Measurements from ENCODE around the gene NR2C1.

The NR2C1 gene

DNA sequence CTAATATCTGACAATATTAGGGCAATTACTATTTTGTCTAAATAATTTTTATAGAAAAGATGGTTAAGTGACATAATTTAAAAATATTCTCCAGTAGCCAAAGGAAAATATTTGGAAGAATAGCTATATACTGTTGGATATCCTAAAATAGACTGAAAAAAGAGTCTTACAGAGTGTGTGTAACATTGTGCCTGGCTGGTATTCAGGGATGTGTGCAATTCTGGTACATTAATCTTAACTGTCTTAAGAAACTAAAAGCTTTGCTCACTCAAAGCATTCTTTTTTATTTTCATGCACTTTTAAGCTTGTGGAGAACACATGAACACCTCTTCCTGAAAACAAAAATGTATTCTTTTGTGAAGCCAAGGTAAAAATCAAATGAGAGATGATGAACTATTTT lies 10.1 kb upstream of the NR2C1 start:
- Histone ChIP-seq H3K4me3 (ENCODE audit: low read depth in 1 of 2, low read length in 2 of 2) (no peak overlapping the region), H3K4me1 (ENCODE audit: control insufficient read depth in 1 of 2, insufficient read depth in 2 of 2, low read length in 2 of 2) (peaks cover 7 to 19% of the 10 kb centered on the region in 2 donors), H3K36me3 (ENCODE audit: control insufficient read depth in 1 of 2, insufficient read depth in 2 of 2, low read length in 2 of 2) (peaks cover under 1 to 3% of the 10 kb centered on the region in 2 donors), H3K9me3 (ENCODE audit: control insufficient read depth in 1 of 2, low read length in 2 of 2) (no peaks in the 10 kb centered on the region), H3K27ac (ENCODE audit: low read length) (peak overlapping the region; percentile 68), H3K27me3 (ENCODE audit: low read depth, low read length) (no peaks in the 10 kb centered on the region)

DNA sequence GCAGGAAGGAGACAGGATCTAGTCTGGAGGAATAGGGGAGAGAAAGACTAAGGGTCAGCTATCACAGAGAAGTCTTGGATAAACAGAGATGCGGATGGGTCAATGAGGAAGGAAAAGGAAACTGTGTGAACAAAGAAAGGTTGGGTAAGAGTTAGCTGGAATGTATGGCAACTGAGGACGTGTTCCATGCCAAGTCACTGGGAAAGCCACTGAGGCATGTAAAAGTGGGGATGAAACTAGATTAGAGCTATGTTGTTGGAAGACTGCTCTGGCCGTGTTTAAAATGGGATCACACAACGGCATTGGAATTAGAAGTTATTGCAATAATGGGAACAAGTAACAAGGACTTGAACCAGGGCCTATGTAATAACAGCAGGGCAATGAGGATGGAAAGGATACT lies 3.9 kb upstream of the NR2C1 start:
- Histone ChIP-seq H3K4me1 (ENCODE audit: control insufficient read depth in 1 of 2, insufficient read depth in 2 of 2, low read length in 2 of 2) (peaks cover 0 to 16% of the 10 kb centered on the region in 2 donors), H3K9me3 (ENCODE audit: control insufficient read depth in 1 of 2, low read length in 2 of 2) (no peaks in the 10 kb centered on the region), H3K27ac (ENCODE audit: low read length) (no peak overlapping the region), H3K4me3 (ENCODE audit: low read depth in 1 of 2, low read length in 2 of 2) (no peak overlapping the region), H3K27me3 (ENCODE audit: low read depth, low read length) (no peaks in the 10 kb centered on the region), H3K36me3 (ENCODE audit: control insufficient read depth in 1 of 2, insufficient read depth in 2 of 2, low read length in 2 of 2) (no peaks in the 10 kb centered on the region)

DNA sequence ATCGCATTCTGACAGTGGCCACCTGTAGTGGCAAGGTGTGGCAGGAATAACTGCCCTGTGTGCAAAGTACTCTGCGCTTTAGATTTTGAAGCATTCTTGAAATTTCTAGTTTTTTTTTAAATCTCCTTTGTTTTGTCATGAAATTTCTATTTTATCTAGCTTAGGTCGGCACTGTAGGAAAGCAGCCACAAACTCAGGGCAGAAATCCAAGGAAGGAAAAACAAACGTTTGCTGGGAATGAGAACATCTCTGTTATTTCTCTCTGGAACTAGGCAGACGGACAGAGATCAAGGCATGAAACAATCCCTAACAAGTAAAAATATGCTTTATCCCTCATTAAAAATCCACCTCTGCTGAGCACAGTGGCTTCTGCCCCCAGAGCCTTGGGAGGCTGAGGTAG lies 1.3 kb upstream of the NR2C1 start:
- Histone ChIP-seq H3K4me1 (ENCODE audit: control insufficient read depth in 1 of 2, insufficient read depth in 2 of 2, low read length in 2 of 2) (peaks cover 0 to 22% of the 10 kb centered on the region in 2 donors), H3K9me3 (ENCODE audit: control insufficient read depth in 1 of 2, low read length in 2 of 2) (no peaks in the 10 kb centered on the region), H3K4me3 (ENCODE audit: low read depth in 1 of 2, low read length in 2 of 2) (no peak overlapping the region), H3K27ac (ENCODE audit: low read length) (no peak overlapping the region), H3K36me3 (ENCODE audit: control insufficient read depth in 1 of 2, insufficient read depth in 2 of 2, low read length in 2 of 2) (no peaks in the 10 kb centered on the region), H3K27me3 (ENCODE audit: low read depth, low read length) (no peaks in the 10 kb centered on the region)

DNA sequence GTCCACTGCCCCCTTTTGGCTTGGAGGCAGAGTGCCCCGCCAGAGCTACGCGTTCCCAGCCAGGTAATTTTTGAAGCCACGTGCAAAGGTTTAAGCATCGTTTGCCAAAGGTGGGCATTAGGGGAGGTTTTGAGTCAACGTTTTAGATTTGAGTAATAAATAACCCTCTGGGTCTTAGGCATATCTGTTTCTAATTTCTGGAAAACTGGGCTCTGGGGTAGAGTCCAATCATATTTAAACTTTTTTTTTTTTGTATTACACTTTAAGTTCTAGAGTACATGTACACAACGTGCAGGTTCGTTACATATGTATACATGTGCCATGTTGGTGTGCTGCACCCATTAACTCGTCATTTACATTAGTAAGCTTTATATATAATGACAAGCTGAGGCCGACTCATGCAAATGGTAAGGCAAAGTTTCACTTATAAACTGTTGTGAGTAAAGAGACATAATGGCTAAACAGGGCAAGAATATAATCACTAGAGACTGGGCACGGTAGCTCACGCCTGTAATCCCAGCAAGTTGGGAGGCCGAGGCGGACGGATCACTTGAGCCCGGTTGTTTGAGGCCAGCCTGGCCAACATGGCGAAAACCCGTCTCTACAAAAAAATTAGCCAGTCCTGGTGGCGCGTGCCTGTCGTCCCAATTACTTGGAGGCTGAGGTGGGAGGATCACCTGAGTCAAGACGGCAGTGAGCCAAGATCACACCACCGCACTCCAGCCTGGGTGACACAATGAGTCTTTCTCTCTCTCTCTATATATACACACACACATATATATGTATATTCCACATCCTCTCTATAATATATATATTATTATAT lies 491 bp upstream of the NR2C1 start:
- no peaks in the 10 kb centered on the region for H3K36me3 ChIP-seq (ENCODE audit: control insufficient read depth in 1 of 2, insufficient read depth in 2 of 2, low read length in 2 of 2)
- H3K27ac ChIP-seq (ENCODE audit: low read length): no peak overlapping the region
- no peaks in the 10 kb centered on the region for H3K9me3 ChIP-seq (ENCODE audit: control insufficient read depth in 1 of 2, low read length in 2 of 2)
- no peaks in the 10 kb centered on the region for H3K27me3 ChIP-seq (ENCODE audit: low read depth, low read length)
- H3K4me3 ChIP-seq (ENCODE audit: low read depth in 1 of 2, low read length in 2 of 2): peak overlapping the region; percentile 92 to 96
- peaks cover 0 to 22% of the 10 kb centered on the region in 2 donors for H3K4me1 ChIP-seq (ENCODE audit: control insufficient read depth in 1 of 2, insufficient read depth in 2 of 2, low read length in 2 of 2)

DNA sequence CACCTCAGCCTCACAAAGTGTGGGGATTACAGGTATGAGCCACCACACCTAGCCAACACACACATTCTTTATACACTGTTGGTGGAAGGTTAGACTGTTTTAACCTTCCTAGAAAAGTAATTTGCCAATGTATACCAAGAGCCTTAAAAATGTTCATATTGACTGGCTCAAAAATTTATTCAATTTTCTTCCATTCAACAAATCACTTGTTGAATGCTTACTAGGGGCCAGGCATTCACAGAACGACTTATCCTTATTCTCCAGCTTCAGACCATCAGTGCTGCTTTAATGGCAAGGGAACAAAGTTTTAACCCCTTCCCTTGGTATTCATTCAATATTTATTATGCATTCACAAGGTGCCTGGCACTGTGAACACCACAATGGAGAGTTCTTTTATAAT lies 3.0 kb downstream of the NR2C1 start:
- Histone ChIP-seq H3K27me3 (ENCODE audit: low read depth, low read length) (no peaks in the 10 kb centered on the region), H3K4me3 (ENCODE audit: low read depth in 1 of 2, low read length in 2 of 2) (no peak overlapping the region), H3K4me1 (ENCODE audit: control insufficient read depth in 1 of 2, insufficient read depth in 2 of 2, low read length in 2 of 2) (peaks cover 0 to 22% of the 10 kb centered on the region in 2 donors), H3K9me3 (ENCODE audit: control insufficient read depth in 1 of 2, low read length in 2 of 2) (no peaks in the 10 kb centered on the region), H3K27ac (ENCODE audit: low read length) (no peak overlapping the region), H3K36me3 (ENCODE audit: control insufficient read depth in 1 of 2, insufficient read depth in 2 of 2, low read length in 2 of 2) (peaks cover 9% of the 10 kb centered on the region in 2 donors)

DNA sequence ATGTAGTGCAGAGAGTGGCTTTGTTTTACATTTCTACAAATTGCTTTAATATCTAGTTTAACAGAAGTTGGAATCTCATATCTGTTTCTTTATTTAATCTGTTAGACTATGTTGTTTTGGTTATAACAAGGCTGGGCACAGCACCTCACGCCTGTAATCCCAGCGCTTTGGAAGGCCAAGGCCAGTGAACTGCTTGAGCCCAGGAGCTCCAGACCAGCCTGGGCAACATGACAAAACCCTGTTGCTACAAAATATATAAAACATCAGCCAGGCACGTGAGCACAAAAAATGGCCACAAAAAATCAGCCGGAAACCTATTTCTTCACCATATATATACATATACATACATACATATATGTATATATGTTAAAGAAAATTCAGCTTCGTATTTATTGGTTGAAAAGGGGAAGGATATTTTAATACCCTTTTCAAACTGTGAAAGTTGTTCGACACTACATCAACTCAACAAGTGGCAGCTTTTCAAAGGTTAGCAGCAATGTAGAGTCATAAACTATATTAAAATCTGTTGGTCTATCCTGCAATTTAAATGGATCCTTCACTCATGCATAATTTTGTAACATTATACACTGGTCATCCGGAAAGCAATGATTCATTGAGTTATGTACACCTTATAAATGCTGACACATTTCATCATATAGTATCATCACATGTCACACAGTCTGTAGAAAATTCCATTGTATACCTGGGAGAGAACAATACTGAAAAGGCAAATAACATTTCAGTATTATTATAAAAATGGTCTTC lies 7.1 kb downstream of the NR2C1 start:
- Histone ChIP-seq H3K36me3 (ENCODE audit: control insufficient read depth in 1 of 2, insufficient read depth in 2 of 2, low read length in 2 of 2) (peaks cover 23 to 28% of the 10 kb centered on the region in 2 donors), H3K27me3 (ENCODE audit: low read depth, low read length) (no peaks in the 10 kb centered on the region), H3K9me3 (ENCODE audit: control insufficient read depth in 1 of 2, low read length in 2 of 2) (no peaks in the 10 kb centered on the region), H3K4me3 (ENCODE audit: low read depth in 1 of 2, low read length in 2 of 2) (no peak overlapping the region), H3K4me1 (ENCODE audit: control insufficient read depth in 1 of 2, insufficient read depth in 2 of 2, low read length in 2 of 2) (no peaks in the 10 kb centered on the region), H3K27ac (ENCODE audit: low read length) (no peak overlapping the region)

DNA sequence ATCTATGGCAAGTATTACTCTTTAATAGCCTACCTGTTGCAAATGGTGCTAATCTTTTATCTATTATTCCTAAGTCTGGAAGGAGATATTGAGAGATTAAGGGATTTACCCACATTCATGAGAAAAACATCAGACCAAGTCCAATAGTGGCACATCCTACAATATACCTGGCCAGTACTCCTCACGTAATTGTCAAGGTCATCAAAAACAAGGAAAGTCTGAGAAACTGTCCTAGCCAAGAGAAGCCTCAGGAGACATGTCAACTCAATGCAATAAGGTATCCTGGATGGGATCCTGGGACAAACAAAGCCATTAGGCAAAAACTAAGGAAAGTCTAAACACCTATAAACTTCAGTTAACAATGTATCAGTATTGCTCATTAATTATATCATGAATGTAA lies 12.5 kb downstream of the NR2C1 start:
- Histone ChIP-seq H3K9me3 (ENCODE audit: control insufficient read depth in 1 of 2, low read length in 2 of 2) (no peaks in the 10 kb centered on the region), H3K4me3 (ENCODE audit: low read depth in 1 of 2, low read length in 2 of 2) (no peak overlapping the region), H3K36me3 (ENCODE audit: control insufficient read depth in 1 of 2, insufficient read depth in 2 of 2, low read length in 2 of 2) (peaks cover 36 to 59% of the 10 kb centered on the region in 2 donors), H3K4me1 (ENCODE audit: control insufficient read depth in 1 of 2, insufficient read depth in 2 of 2, low read length in 2 of 2) (no peaks in the 10 kb centered on the region), H3K27ac (ENCODE audit: low read length) (no peak overlapping the region), H3K27me3 (ENCODE audit: low read depth, low read length) (no peaks in the 10 kb centered on the region)

DNA sequence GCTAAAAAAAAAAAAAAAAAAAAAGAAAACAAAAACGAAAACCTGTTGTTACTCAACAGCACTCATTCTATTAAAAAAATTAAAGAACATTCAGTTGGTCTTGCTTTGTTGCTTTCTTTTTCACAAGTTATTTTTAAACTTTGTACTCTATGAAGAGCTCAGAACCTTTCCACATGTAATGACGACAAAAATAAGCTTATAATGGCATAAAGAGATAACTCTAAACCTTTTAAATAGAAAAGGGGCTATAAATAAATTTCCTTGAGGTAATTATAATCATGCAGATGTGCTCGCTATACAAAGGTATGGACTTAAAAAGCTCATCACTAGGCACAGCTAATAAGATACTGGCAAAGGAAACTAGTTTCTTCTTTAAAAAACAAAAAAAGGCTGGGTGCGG lies 13.4 kb downstream of the NR2C1 start:
- H3K36me3 ChIP-seq (ENCODE audit: control insufficient read depth in 1 of 2, insufficient read depth in 2 of 2, low read length in 2 of 2): peaks cover 36 to 58% of the 10 kb centered on the region in 2 donors
- no peaks in the 10 kb centered on the region for H3K27me3 ChIP-seq (ENCODE audit: low read depth, low read length)
- H3K4me1 ChIP-seq (ENCODE audit: control insufficient read depth in 1 of 2, insufficient read depth in 2 of 2, low read length in 2 of 2): peaks cover 0 to 4% of the 10 kb centered on the region in 2 donors
- H3K9me3 ChIP-seq (ENCODE audit: control insufficient read depth in 1 of 2, low read length in 2 of 2): no peaks in the 10 kb centered on the region
- H3K4me3 ChIP-seq (ENCODE audit: low read depth in 1 of 2, low read length in 2 of 2): no peak overlapping the region
- no peak overlapping the region for H3K27ac ChIP-seq (ENCODE audit: low read length)

DNA sequence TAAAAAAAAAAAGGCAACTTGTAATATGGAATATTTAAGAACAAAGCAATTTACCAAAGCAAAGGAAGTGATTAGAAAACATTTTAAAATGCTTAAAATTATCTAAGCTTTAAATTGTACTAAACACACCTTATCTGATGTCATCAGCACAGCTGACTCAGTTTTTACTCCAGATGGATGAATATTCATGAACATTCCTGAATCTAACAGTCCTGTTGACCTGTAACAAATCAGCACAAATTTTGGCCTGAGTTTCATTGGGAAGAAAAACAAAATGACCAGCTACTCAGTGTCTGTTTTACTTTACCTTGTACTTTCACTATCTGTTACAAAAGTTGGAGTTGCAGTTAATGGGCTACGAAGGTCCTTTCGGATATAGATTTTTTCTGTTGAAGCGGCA lies 16.0 kb downstream of the NR2C1 start:
- Histone ChIP-seq H3K4me3 (ENCODE audit: low read depth in 1 of 2, low read length in 2 of 2) (no peak overlapping the region), H3K27me3 (ENCODE audit: low read depth, low read length) (no peaks in the 10 kb centered on the region), H3K27ac (ENCODE audit: low read length) (no peak overlapping the region), H3K9me3 (ENCODE audit: control insufficient read depth in 1 of 2, low read length in 2 of 2) (no peaks in the 10 kb centered on the region), H3K36me3 (ENCODE audit: control insufficient read depth in 1 of 2, insufficient read depth in 2 of 2, low read length in 2 of 2) (peaks cover 31 to 55% of the 10 kb centered on the region in 2 donors), H3K4me1 (ENCODE audit: control insufficient read depth in 1 of 2, insufficient read depth in 2 of 2, low read length in 2 of 2) (peaks cover 0 to 12% of the 10 kb centered on the region in 2 donors)

DNA sequence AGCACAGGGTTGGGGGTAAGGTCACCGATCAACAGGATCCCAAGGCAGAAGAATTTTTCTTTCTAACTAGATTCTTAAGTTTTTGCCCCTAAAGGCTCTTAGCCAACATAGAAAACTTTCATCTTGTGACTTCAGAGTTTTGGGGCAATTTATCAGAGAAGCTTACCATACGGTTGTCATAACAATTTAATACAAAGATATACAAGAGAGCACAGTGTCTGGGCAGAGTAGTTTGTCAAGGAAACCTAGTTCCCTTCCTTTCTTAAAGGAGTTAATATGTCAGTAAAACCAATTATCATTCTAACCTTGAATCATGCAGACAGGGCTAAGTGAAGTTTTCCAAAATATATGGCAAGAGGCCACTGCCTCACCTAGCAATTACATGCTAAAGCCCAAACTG lies 18.4 kb downstream of the NR2C1 start:
- peaks cover 26 to 52% of the 10 kb centered on the region in 2 donors for H3K36me3 ChIP-seq (ENCODE audit: control insufficient read depth in 1 of 2, insufficient read depth in 2 of 2, low read length in 2 of 2)
- H3K27ac ChIP-seq (ENCODE audit: low read length): no peak overlapping the region
- H3K9me3 ChIP-seq (ENCODE audit: control insufficient read depth in 1 of 2, low read length in 2 of 2): no peaks in the 10 kb centered on the region
- H3K27me3 ChIP-seq (ENCODE audit: low read depth, low read length): no peaks in the 10 kb centered on the region
- H3K4me3 ChIP-seq (ENCODE audit: low read depth in 1 of 2, low read length in 2 of 2): no peak overlapping the region
- peaks cover 0 to 12% of the 10 kb centered on the region in 2 donors for H3K4me1 ChIP-seq (ENCODE audit: control insufficient read depth in 1 of 2, insufficient read depth in 2 of 2, low read length in 2 of 2)

DNA sequence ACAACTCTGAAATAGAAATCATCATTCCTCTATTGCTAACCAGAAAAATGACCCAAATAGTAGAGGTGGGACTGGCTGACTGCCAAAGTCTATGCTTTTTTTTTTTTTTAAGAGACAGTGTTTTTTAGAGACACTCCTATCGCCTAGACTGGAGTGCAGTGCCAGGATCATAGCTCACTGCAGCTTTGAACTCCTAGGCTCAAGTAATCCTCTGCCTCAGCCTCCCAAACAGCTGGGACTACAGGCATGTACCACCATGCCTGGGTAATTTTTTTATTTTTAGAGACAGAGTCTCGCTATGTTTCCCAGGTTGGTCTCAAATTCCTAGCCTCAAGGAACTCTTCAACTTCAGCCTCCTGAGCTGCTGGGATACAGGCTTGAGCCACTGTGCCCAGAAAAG lies 19.2 kb downstream of the NR2C1 start:
- no peak overlapping the region for H3K4me3 ChIP-seq (ENCODE audit: low read depth in 1 of 2, low read length in 2 of 2)
- H3K4me1 ChIP-seq (ENCODE audit: control insufficient read depth in 1 of 2, insufficient read depth in 2 of 2, low read length in 2 of 2): peaks cover 0 to 12% of the 10 kb centered on the region in 2 donors

More for the DNA sequence above, 19.2 kb downstream of the NR2C1 start:
- peaks cover 26 to 48% of the 10 kb centered on the region in 2 donors for H3K36me3 ChIP-seq (ENCODE audit: control insufficient read depth in 1 of 2, insufficient read depth in 2 of 2, low read length in 2 of 2)
- no peak overlapping the region for H3K27ac ChIP-seq (ENCODE audit: low read length)
- no peaks in the 10 kb centered on the region for H3K27me3 ChIP-seq (ENCODE audit: low read depth, low read length)
- H3K9me3 ChIP-seq (ENCODE audit: control insufficient read depth in 1 of 2, low read length in 2 of 2): no peaks in the 10 kb centered on the region
